ENCODE data around the gene ADM2. TPM values are rescaled to one million over a fixed set of nuclear protein-coding genes. Genes with fewer than 3 reads are reported as not detected.
A peak's percentile ranks its signal among the peaks of the same experiment; 100 is the strongest.

Gene ADM2
- total RNA-seq, 4 donors from 2014 or later: under 0.01 TPM; not detected in 3

DNA sequence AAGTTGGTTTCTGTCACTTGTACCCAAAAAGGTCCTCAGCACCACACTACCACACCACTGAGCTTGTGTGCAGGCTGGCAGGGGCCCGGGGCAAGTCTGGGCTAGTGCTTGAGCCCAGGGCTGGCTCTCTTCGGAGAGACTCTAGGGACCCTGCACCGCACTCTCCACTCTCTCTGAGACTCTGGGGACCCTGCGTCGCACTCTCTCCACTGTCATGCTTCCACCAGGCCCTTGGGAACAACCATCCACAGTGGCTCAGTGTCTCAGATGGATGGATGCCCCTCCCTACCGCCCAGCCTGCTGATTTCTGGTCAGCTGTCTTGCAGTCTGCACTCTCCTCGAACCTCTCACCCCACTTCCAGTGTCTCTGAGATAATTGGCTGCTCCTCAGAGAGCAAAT lies 4.5 kb upstream of the ADM2 start:
- 88% methylated on average over 6 of the region's 7 CpGs for WGBS
- TF ChIP-seq POLR2A (IDR thresholded peaks at IDR 0.05; ENCODE audit: low read depth): no peak
- Histone ChIP-seq H3K27ac (replicated peaks in 1 of 4) (no peak overlapping the region), H3K4me3 (no peak overlapping the region), H3K36me3 (no peaks in the 10 kb centered on the region), H3K9me3 (no peaks in the 10 kb centered on the region), H3K4me1 (peaks cover 28 to 46% (median 41%) of the 10 kb centered on the region in 4 donors), H3K27me3 (peaks cover 6 to 35% (median 18%) of the 10 kb centered on the region in 4 donors)
- DNase-seq (ENCODE audit: extremely low spot score): no peak
- intact Hi-C loops (cut with DNase I): loop anchor here (10.0 kb wide), 1 partner anchor 232 kb away; the partner anchor contains the start of gene TUBGCP6

DNA sequence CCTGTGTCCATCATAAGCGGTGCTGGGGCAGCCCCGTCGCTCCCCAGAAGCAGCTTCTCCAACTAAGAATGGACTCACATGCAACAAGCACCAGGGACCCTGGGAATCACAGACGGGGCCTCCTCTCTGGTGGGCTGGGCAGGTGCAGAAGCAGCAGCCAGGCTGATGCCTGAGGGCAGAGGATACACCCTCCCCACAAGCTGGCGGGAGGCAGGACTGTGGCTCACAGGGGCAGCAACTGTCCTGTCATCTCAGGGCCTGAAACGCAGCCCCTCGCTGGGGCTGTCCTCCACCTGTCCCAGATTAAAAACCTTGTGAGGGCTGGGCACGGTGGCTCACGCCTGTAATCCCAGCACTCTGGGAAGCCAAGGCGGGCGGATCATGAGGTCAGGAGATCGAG lies 3.4 kb upstream of the ADM2 start:
- no peak for DNase-seq (ENCODE audit: extremely low spot score)
- no peaks in the 10 kb centered on the region for H3K9me3 ChIP-seq
- H3K36me3 ChIP-seq: no peaks in the 10 kb centered on the region
- 85% methylated on average over 11 of the region's 12 CpGs for WGBS
- intact Hi-C loops (cut with DNase I): loop anchor here (10.0 kb wide), 1 partner anchor 233 kb away; the partner anchor contains the start of gene TUBGCP6
- TF ChIP-seq POLR2AphosphoS5 (IDR thresholded peaks at IDR 0.05): no peak
- no peak for TF ChIP-seq POLR2A (IDR thresholded peaks at IDR 0.05; ENCODE audit: low read depth)
- no peak for TF ChIP-seq EP300 (IDR thresholded peaks at IDR 0.05)
- TF ChIP-seq, protein P1, sequence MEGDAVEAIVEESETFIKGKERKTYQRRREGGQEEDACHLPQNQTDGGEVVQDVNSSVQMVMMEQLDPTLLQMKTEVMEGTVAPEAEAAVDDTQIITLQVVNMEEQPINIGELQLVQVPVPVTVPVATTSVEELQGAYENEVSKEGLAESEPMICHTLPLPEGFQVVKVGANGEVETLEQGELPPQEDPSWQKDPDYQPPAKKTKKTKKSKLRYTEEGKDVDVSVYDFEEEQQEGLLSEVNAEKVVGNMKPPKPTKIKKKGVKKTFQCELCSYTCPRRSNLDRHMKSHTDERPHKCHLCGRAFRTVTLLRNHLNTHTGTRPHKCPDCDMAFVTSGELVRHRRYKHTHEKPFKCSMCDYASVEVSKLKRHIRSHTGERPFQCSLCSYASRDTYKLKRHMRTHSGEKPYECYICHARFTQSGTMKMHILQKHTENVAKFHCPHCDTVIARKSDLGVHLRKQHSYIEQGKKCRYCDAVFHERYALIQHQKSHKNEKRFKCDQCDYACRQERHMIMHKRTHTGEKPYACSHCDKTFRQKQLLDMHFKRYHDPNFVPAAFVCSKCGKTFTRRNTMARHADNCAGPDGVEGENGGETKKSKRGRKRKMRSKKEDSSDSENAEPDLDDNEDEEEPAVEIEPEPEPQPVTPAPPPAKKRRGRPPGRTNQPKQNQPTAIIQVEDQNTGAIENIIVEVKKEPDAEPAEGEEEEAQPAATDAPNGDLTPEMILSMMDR (IDR thresholded peaks at IDR 0.05): no peak
- peaks cover 19 to 42% (median 36%) of the 10 kb centered on the region in 4 donors for H3K4me1 ChIP-seq
- H3K27me3 ChIP-seq: peaks cover 10 to 46% (median 28%) of the 10 kb centered on the region in 4 donors
- H3K4me3 ChIP-seq: no peak overlapping the region
- H3K27ac ChIP-seq (replicated peaks in 1 of 4): no peak overlapping the region

DNA sequence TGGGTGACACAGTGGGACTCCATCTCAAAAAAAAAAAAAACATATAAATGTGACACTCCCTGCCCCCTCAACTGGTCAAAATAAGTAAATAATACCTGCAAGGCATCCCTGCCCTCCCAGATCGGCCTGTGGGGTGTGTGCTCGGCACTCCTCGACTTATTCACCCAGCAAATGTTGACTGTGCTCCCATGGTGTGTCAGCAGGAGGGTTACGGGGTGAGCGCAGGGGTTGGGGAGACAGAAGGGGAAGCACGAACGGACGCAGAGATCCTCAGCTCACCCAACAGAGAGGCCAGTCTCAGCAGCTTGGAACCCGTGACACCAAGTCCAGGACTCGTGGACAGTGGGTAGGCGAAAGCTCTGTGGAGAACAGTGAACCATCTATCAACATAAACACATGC lies 1.6 kb upstream of the ADM2 start:
- Histone ChIP-seq H3K4me3 (no peak overlapping the region), H3K27me3 (peaks cover 10 to 64% (median 40%) of the 10 kb centered on the region in 4 donors), H3K9me3 (no peaks in the 10 kb centered on the region), H3K27ac (replicated peaks in 1 of 4) (no peak overlapping the region), H3K4me1 (peaks cover 8 to 28% (median 23%) of the 10 kb centered on the region in 4 donors), H3K36me3 (no peaks in the 10 kb centered on the region)
- WGBS: 79% methylated on average over 11 of the region's 11 CpGs
- TF ChIP-seq EP300 (IDR thresholded peaks at IDR 0.05) (no peak), POLR2AphosphoS5 (IDR thresholded peaks at IDR 0.05) (no peak)
- TF ChIP-seq, protein P1 (IDR thresholded peaks at IDR 0.05): no peak
- DNase-seq (ENCODE audit: extremely low spot score): no peak
- intact Hi-C loops (cut with DNase I): loop anchor here (10.0 kb wide), 1 partner anchor 235 kb away; the partner anchor contains the start of gene TUBGCP6

DNA sequence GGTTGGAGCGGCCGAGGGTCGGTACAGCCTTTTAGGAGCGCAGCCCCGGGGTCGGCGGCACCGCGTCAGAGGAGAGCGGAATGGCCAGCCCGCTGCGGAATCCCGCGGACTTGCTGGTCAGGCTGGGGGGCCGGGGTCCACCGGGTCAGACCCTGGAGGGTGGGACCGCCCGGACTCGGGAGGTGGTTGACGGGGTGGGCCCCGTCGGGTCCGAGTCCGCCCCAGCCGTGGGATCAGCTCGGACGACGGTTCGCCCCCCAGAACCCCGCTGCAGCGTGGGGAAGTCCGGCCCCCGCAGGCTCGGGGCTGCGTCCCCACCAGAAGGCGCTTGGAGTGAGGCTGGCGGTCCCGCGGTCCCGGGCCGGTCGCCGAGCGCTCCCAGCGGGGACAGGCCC lies 301 bp upstream of the ADM2 start:
- Histone ChIP-seq H3K4me1 (peaks cover 3 to 19% (median 16%) of the 10 kb centered on the region in 4 donors), H3K9me3 (no peaks in the 10 kb centered on the region), H3K27me3 (peaks cover 10 to 75% (median 44%) of the 10 kb centered on the region in 4 donors), H3K36me3 (no peaks in the 10 kb centered on the region), H3K27ac (replicated peaks in 1 of 4) (no peak overlapping the region), H3K4me3 (peak overlapping the region; percentile 46 to 61 (median 52))
- WGBS: 27% methylated on average over 3 of the region's 45 CpGs
- DNase-seq (ENCODE audit: extremely low spot score): no peak
- intact Hi-C loops (cut with DNase I): no loop called here
- no peak for TF ChIP-seq POLR2AphosphoS5 (IDR thresholded peaks at IDR 0.05)
- no peak for TF ChIP-seq POLR2A (IDR thresholded peaks at IDR 0.05; ENCODE audit: low read depth)
- TF ChIP-seq, protein P1 (IDR thresholded peaks at IDR 0.05): no peak
- no peak for TF ChIP-seq EP300 (IDR thresholded peaks at IDR 0.05)

DNA sequence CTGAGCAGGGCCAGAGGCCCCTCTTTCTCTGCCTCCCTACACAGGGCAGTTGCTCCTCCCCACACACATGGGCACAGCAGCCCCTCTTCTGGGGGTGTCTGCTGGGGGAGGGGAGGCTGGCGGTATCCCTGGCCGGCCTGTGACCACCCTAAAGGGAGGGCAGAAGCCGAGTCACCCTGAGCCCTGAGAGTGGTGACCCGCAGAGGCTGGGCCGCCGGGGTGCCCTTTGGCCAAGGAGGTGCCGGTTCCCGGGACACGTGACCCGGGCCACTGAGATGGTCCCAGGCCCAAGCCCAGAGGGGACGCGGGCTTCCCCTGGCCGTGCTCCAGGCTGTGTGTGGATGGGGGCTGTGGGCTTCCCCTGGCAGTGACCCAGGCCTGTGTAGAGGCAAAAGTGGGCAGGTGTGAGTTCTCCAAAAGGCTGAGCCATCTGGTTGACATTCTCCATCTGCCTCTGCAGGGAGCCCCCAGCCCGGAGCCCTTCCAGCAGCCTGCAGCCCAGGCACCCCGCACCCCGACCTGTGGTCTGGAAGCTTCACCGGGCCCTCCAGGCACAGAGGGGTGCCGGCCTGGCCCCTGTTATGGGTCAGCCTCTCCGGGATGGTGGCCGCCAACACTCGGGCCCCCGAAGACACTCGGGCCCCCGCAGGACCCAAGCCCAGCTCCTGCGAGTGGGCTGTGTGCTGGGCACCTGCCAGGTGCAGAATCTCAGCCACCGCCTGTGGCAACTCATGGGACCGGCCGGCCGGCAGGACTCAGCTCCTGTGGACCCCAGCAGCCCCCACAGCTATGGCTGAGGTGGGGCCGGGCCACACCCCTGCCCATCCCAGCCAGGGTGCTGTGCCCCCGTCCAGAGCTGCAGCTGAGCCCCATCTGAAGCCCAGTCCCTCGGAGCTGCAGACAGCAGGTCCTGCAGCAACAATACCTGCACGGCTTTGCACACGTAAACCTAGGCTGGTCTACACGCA lies 1.0 kb downstream of the ADM2 start:
- intact Hi-C loops (cut with DNase I): no loop called here
- Histone ChIP-seq H3K4me1 (peaks cover 3 to 19% (median 16%) of the 10 kb centered on the region in 4 donors), H3K27me3 (peaks cover 10 to 89% (median 44%) of the 10 kb centered on the region in 4 donors), H3K9me3 (no peaks in the 10 kb centered on the region), H3K36me3 (no peaks in the 10 kb centered on the region), H3K27ac (replicated peaks in 1 of 4) (no peak overlapping the region), H3K4me3 (peak overlapping the region; percentile 46 to 61 (median 52))
- TF ChIP-seq POLR2A (IDR thresholded peaks at IDR 0.05; ENCODE audit: low read depth) (no peak), EP300 (IDR thresholded peaks at IDR 0.05) (no peak), POLR2AphosphoS5 (IDR thresholded peaks at IDR 0.05) (no peak)
- TF ChIP-seq, protein P1 (IDR thresholded peaks at IDR 0.05): no peak
- DNase-seq (ENCODE audit: extremely low spot score): no peak
- WGBS: 37% methylated on average over 9 of the region's 35 CpGs

All from esophagus muscularis mucosa (tissue), 4 donors.